ENCODE data around the gene ADD1. TPM values are rescaled to one million over a fixed set of nuclear protein-coding genes. Genes with fewer than 3 reads are reported as not detected.

The ADD1 gene
- polyA plus RNA-seq, 1 experiment, result 149 TPM

DNA sequence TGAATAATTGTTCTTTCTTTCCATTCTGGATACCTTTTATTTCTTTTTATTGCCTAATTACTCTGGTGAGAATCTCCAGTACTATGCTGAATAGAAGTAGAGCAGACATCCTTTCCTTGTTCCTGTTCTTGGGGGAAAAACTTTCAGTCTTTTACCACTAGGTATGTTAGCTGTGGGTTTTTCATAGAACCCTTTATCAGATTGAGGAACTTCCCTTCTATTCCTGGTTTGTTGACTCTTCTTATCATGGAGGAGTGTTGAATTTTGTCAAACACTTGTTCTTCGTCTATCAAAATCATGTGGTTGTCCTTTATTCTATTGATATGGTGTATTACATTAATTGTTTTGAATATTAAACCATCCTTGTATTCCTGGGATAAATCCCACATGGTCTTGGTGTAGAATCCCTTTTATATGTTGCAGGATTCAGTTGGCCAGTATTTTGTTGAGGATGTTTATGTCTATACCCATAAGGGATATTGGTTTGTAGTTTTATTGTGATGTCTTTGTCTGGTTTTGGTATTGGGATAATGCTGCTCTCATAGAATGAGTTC lies 27.2 kb upstream of the ADD1 start:
- H3K9me3 ChIP-seq (ENCODE audit: control insufficient read depth, insufficient read depth, low read length), result peaks cover 13% of the 10 kb centered on the region
- ChIA-PET CTCF (no interaction called here), POLR2A (no interaction called here)
- H3K4me3 ChIP-seq (ENCODE audit: low read depth, low read length), result no peak overlapping the region
- TF ChIP-seq, protein P1, sequence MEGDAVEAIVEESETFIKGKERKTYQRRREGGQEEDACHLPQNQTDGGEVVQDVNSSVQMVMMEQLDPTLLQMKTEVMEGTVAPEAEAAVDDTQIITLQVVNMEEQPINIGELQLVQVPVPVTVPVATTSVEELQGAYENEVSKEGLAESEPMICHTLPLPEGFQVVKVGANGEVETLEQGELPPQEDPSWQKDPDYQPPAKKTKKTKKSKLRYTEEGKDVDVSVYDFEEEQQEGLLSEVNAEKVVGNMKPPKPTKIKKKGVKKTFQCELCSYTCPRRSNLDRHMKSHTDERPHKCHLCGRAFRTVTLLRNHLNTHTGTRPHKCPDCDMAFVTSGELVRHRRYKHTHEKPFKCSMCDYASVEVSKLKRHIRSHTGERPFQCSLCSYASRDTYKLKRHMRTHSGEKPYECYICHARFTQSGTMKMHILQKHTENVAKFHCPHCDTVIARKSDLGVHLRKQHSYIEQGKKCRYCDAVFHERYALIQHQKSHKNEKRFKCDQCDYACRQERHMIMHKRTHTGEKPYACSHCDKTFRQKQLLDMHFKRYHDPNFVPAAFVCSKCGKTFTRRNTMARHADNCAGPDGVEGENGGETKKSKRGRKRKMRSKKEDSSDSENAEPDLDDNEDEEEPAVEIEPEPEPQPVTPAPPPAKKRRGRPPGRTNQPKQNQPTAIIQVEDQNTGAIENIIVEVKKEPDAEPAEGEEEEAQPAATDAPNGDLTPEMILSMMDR (IDR thresholded peaks at IDR 0.05; ENCODE audit: low read depth, low read length), result no peak
- no peaks in the 10 kb centered on the region for H3K27me3 ChIP-seq (ENCODE audit: control insufficient read depth, insufficient read depth, low read length)
- DNase-seq (ENCODE audit: low read depth, low spot score), result no peak
- no peak overlapping the region for H3K27ac ChIP-seq (ENCODE audit: low read depth, low read length)

DNA sequence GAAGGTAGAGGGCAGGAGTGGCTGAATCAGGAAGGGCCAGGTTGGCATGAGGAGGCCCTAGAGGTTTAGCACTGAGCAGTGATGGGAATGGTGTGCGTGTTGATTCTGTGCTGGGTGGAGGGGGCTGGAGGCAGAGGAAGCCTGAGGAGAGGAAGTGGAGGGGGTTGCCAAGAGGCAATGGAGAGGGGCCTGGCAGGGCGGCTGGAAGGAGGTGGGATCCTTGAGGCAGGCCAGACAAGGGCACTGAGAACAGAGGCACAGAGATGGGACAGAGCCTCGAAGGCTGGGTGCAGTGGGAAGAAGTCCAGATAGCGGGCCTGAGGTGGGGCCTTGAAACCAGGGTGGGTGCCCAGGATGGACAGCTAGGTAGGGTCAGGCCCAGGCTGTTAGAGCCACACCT lies 26.5 kb upstream of the ADD1 start:
- H3K9me3 ChIP-seq (ENCODE audit: control insufficient read depth, insufficient read depth, low read length), result peaks cover 13% of the 10 kb centered on the region
- ChIA-PET POLR2A (interaction anchor here (1.1 kb wide), 1 partner anchor 50 kb away, joined by 3 read pairs; no protein-coding TSS in a partner anchor), CTCF (no interaction called here)
- H3K27ac ChIP-seq (ENCODE audit: low read depth, low read length), result no peak overlapping the region
- TF ChIP-seq, protein P1 (IDR thresholded peaks at IDR 0.05; ENCODE audit: low read depth, low read length), result no peak
- H3K4me3 ChIP-seq (ENCODE audit: low read depth, low read length), result no peak overlapping the region
- H3K27me3 ChIP-seq (ENCODE audit: control insufficient read depth, insufficient read depth, low read length), result no peaks in the 10 kb centered on the region
- no peak for DNase-seq (ENCODE audit: low read depth, low spot score)

DNA sequence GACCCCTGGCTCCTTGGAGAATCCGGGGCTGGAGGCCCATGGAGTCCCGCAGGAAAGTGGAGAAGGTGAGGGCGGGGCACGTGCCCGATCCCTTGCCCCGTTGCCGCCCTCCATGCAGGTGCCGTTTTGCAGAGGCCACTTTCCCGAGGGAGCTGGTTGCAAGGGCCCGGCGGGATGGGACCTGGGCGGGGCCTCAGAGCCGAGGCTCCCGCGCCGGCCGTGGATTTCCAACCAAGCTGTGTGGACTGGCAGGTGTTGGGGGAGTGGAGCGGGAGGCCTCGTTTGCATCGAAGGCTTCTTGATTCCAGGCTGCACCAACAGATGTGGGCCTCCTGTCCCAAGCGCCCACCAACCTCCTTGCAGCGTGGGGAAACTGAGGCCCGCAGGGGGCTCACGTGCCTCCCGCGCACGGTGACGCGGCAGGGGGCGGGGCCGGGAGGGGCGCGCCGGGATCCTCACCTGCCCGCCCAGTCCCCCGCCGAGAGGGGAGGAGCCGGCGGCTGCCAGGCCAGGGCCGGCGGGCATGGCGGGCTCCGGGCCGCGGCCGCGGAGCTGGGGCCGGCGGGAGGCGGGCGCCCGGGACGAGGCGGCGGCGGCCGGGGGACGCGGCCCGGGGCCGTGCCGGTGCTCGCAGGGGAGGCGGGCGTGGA lies 25.8 kb upstream of the ADD1 start:
- H3K27me3 ChIP-seq (ENCODE audit: control insufficient read depth, insufficient read depth, low read length), result no peaks in the 10 kb centered on the region
- peaks cover 13% of the 10 kb centered on the region for H3K9me3 ChIP-seq (ENCODE audit: control insufficient read depth, insufficient read depth, low read length)
- H3K27ac ChIP-seq (ENCODE audit: low read depth, low read length), result no peak overlapping the region
- TF ChIP-seq, protein P1 (IDR thresholded peaks at IDR 0.05; ENCODE audit: low read depth, low read length), result no peak
- no peak for DNase-seq (ENCODE audit: low read depth, low spot score)
- peak overlapping the region; percentile 66 for H3K4me3 ChIP-seq (ENCODE audit: low read depth, low read length)
- POLR2A ChIA-PET, result interaction anchor here (0.8 to 1.8 kb wide), 4 partner anchors 21 to 54 kb away, joined by 3 to 9 read pairs (median 5); no protein-coding TSS in a partner anchor
- CTCF ChIA-PET, result interaction anchor here (1.1 to 1.3 kb wide), 2 partner anchors 54 to 598 kb away, joined by 3 to 4 read pairs; no protein-coding TSS in a partner anchor

DNA sequence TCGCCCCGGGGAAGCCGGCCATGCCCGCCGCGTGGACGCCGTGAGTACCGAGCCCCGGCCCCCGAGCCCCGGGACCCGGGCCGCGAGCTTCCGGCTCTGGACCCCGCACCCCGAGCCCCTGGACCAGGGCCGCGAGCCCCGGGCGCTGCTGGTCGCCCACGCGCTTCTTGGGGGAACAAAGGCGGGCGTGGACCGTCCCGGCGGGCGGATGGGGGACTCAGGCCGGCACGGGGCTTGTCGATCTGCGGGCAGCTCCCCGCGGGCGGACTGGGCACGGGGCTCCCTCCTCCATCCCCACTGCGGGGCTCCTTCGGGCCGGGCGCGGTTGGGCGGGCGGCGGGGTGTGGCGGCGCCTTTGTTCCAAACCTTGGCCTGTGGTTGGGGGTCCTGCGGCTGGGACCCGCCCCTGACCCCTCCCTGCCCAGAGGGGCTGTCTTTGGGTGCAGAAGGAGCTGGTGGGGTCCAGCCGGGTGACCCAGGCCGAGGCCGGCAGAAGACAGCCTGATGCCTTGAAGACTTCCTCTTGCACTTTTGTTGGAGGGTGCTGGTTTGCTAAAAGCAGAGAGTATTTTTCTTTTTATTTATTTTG lies 25.2 kb upstream of the ADD1 start:
- ChIA-PET CTCF (interaction anchor here (1.1 to 1.3 kb wide), 3 partner anchors 10 to 598 kb away, joined by 3 to 4 read pairs (median 3); no protein-coding TSS in a partner anchor), POLR2A (interaction anchor here (0.5 to 1.8 kb wide), 5 partner anchors 20 to 55 kb away, joined by 3 to 9 read pairs (median 4); no protein-coding TSS in a partner anchor)
- TF ChIP-seq, protein P1 (IDR thresholded peaks at IDR 0.05; ENCODE audit: low read depth, low read length), result no peak
- peak overlapping the region; percentile 66 for H3K4me3 ChIP-seq (ENCODE audit: low read depth, low read length)
- no peak for DNase-seq (ENCODE audit: low read depth, low spot score)
- peaks cover 13% of the 10 kb centered on the region for H3K9me3 ChIP-seq (ENCODE audit: control insufficient read depth, insufficient read depth, low read length)
- H3K27ac ChIP-seq (ENCODE audit: low read depth, low read length), result no peak overlapping the region
- H3K27me3 ChIP-seq (ENCODE audit: control insufficient read depth, insufficient read depth, low read length), result no peaks in the 10 kb centered on the region
